SK-N-SH treated with all-trans-retinoic acid at 6 μM for 48 hours (cell line): Measurements from ENCODE around the gene DNAH2.

Experiments used
- ESRRG ChIP-seq: fragments of 250-450 bp; sonication (Bioruptor Pico); IDR thresholded peaks from 2 replicates; pipeline ENCODE4 v1.6.1; 2021; ENCODE audit warnings: mild to moderate bottlenecking
- OSR1 ChIP-seq: fragments of 250-450 bp; sonication (Bioruptor Pico); IDR thresholded peaks from 2 replicates; pipeline ENCODE4 v1.8.0; 2022; ENCODE audit warnings: moderate library complexity, mild to moderate bottlenecking, inconsistent platforms
- PATZ1 ChIP-seq: fragments of 250-450 bp; sonication (Bioruptor Pico); IDR thresholded peaks from 2 replicates; pipeline ENCODE4 v1.8.0; 2020; ENCODE audit warnings: mild to moderate bottlenecking, moderate library complexity, borderline replicate concordance
- PPARA ChIP-seq: fragments of 250-450 bp; sonication (Bioruptor Pico); IDR thresholded peaks from 2 replicates; pipeline ENCODE4 v1.5.0; 2020; ENCODE audit warnings: mild to moderate bottlenecking, borderline replicate concordance
- SNAI2 ChIP-seq: fragments of 250-450 bp; sonication (Bioruptor Pico); IDR thresholded peaks from 2 replicates; pipeline ENCODE4 v1.5.0; 2020; ENCODE audit warnings: mild to moderate bottlenecking, moderate library complexity
- TOX ChIP-seq: fragments of 250-450 bp; sonication (Bioruptor Pico); IDR thresholded peaks from 2 replicates; pipeline ENCODE4 v1.8.0; 2021; ENCODE audit warnings: mild to moderate bottlenecking, moderate library complexity, borderline replicate concordance
- ZFP30 ChIP-seq: fragments of 450-650 bp; formaldehyde crosslinking; IDR thresholded peaks from 2 replicates; pipeline ENCODE4 v1.5.0; 2022; ENCODE audit warnings: mild to moderate bottlenecking, moderate library complexity
- ZNF70 ChIP-seq: fragments of 450-650 bp; formaldehyde crosslinking; IDR thresholded peaks from 2 replicates; pipeline ENCODE4 v1.5.0; 2020; ENCODE audit warnings: mild to moderate bottlenecking, moderate library complexity
- TF ChIP-seq, protein P1 (sequence below): fragments of 250-450 bp; sonication (Bioruptor Pico); IDR thresholded peaks from 2 replicates; pipeline ENCODE4 v1.5.1; 2020; ENCODE audit warnings: low read depth, mild to moderate bottlenecking, moderate library complexity
- TF ChIP-seq, protein P2 (sequence below): fragments of 250-450 bp; sonication (Bioruptor Pico); IDR thresholded peaks from 2 replicates; pipeline ENCODE4 v1.5.0; 2020; ENCODE audit warnings: mild to moderate bottlenecking, moderate library complexity

DNA sequence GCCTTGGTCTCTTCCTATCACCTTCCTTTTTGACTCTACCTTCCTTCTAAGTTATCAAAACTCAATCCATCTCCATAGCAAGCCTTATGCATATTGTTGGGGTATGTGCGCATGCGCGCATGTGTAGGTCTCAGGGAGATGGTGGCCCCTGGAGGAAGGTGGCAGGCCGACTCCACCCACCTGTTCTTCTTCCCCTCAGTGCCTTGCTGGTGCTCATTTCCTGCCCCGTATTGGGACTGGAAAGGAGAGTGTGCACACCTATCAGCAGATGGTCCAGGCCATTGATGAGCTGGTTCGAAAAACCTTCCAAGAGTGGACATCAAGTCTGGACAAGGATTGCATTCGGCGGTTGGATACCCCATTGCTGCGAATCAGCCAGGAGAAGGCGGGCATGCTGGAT lies 25.2 kb downstream of the DNAH2 start:
- TF ChIP-seq PATZ1, result no peak
- TF ChIP-seq, protein P1, sequence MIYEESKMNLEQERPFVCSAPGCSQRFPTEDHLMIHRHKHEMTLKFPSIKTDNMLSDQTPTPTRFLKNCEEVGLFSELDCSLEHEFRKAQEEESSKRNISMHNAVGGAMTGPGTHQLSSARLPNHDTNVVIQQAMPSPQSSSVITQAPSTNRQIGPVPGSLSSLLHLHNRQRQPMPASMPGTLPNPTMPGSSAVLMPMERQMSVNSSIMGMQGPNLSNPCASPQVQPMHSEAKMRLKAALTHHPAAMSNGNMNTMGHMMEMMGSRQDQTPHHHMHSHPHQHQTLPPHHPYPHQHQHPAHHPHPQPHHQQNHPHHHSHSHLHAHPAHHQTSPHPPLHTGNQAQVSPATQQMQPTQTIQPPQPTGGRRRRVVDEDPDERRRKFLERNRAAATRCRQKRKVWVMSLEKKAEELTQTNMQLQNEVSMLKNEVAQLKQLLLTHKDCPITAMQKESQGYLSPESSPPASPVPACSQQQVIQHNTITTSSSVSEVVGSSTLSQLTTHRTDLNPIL (CRISPR knock-in tag), result no peak
- no peak for TF ChIP-seq ESRRG (CRISPR knock-in tag)
- TF ChIP-seq ZFP30, result no peak
- no peak for TF ChIP-seq ZNF70 (CRISPR knock-in tag)
- TF ChIP-seq OSR1, result no peak
- TF ChIP-seq, protein P2, sequence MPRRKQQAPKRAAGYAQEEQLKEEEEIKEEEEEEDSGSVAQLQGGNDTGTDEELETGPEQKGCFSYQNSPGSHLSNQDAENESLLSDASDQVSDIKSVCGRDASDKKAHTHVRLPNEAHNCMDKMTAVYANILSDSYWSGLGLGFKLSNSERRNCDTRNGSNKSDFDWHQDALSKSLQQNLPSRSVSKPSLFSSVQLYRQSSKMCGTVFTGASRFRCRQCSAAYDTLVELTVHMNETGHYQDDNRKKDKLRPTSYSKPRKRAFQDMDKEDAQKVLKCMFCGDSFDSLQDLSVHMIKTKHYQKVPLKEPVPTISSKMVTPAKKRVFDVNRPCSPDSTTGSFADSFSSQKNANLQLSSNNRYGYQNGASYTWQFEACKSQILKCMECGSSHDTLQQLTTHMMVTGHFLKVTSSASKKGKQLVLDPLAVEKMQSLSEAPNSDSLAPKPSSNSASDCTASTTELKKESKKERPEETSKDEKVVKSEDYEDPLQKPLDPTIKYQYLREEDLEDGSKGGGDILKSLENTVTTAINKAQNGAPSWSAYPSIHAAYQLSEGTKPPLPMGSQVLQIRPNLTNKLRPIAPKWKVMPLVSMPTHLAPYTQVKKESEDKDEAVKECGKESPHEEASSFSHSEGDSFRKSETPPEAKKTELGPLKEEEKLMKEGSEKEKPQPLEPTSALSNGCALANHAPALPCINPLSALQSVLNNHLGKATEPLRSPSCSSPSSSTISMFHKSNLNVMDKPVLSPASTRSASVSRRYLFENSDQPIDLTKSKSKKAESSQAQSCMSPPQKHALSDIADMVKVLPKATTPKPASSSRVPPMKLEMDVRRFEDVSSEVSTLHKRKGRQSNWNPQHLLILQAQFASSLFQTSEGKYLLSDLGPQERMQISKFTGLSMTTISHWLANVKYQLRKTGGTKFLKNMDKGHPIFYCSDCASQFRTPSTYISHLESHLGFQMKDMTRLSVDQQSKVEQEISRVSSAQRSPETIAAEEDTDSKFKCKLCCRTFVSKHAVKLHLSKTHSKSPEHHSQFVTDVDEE (CRISPR knock-in tag), result no peak
- TF ChIP-seq TOX (CRISPR knock-in tag), result no peak
- no peak for TF ChIP-seq SNAI2
- TF ChIP-seq PPARA (CRISPR knock-in tag), result no peak
